ENCODE data around the gene VPS8. TPM values are rescaled to one million over a fixed set of nuclear protein-coding genes. Genes with fewer than 3 reads are reported as not detected.

Gene VPS8
- total RNA-seq, 4 donors from 2014 or later = 23.7 to 61.8 (median 37.1) TPM

DNA sequence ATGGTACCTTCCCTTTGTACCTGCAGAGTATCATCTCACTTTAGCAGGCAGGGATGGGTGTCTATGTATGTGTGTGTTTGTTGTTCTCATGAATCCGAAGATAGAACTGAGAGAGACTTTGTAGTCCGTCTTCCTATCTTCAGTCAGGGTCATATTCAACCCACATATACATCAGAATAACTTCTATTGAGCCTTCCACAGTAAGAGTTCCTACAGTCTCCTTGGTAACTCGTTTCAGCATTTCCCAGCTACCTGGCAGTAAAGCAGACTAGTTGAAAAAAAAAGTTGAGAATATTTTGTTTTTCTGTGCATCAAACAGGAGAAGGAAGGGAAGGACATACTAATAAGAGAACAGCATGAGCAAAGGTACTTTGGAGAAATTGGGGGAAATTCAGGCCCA, 106.8 kb downstream of the VPS8 start:
- intact Hi-C loops (cut with DNase I) = no loop called here
- no peak for TF ChIP-seq POLR2A (IDR thresholded peaks at IDR 0.05)
- TF ChIP-seq, protein P1, sequence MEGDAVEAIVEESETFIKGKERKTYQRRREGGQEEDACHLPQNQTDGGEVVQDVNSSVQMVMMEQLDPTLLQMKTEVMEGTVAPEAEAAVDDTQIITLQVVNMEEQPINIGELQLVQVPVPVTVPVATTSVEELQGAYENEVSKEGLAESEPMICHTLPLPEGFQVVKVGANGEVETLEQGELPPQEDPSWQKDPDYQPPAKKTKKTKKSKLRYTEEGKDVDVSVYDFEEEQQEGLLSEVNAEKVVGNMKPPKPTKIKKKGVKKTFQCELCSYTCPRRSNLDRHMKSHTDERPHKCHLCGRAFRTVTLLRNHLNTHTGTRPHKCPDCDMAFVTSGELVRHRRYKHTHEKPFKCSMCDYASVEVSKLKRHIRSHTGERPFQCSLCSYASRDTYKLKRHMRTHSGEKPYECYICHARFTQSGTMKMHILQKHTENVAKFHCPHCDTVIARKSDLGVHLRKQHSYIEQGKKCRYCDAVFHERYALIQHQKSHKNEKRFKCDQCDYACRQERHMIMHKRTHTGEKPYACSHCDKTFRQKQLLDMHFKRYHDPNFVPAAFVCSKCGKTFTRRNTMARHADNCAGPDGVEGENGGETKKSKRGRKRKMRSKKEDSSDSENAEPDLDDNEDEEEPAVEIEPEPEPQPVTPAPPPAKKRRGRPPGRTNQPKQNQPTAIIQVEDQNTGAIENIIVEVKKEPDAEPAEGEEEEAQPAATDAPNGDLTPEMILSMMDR (IDR thresholded peaks at IDR 0.05) = no peak
- DNase-seq = no peak
- Histone ChIP-seq H3K4me3 (no peak overlapping the region), H3K36me3 (peaks cover 0 to 90% (median 0%) of the 10 kb centered on the region in 3 donors), H3K4me1 (no peaks in the 10 kb centered on the region), H3K27ac (no peak overlapping the region), H3K9me3 (no peaks in the 10 kb centered on the region), H3K27me3 (no peaks in the 10 kb centered on the region)
- WGBS, 2 donors = 84 to 88% methylated on average over 3 of the region's 3 CpGs

DNA sequence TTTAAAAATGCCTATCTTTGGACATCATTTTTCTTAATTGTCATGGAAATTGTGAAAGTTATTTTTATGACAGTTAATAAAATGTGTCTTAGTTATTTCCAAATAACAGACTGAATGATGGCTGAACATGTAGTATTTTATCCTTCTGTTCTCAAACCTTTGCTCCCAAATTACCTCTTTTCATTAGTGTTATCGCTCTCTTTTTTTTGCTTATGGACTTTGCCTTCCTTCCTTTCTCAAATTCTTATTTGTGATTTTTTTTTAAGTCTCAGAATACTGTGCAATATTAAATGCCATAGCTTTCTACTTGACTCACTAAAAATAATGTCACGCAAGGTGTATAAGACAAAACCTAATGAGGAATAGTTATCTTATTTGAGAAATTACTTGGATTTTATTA, 107.7 kb downstream of the VPS8 start:
- 97 to 100% methylated on average over 2 of the region's 2 CpGs for WGBS, 2 donors
- TF ChIP-seq, protein P1 (IDR thresholded peaks at IDR 0.05) = no peak
- no peak for TF ChIP-seq POLR2A (IDR thresholded peaks at IDR 0.05)
- Histone ChIP-seq H3K9me3 (no peaks in the 10 kb centered on the region), H3K4me1 (no peaks in the 10 kb centered on the region), H3K4me3 (no peak overlapping the region), H3K27me3 (no peaks in the 10 kb centered on the region), H3K27ac (no peak overlapping the region), H3K36me3 (peaks cover 0 to 98% (median 0%) of the 10 kb centered on the region in 3 donors)
- no peak for DNase-seq
- intact Hi-C loops (cut with DNase I) = no loop called here

DNA sequence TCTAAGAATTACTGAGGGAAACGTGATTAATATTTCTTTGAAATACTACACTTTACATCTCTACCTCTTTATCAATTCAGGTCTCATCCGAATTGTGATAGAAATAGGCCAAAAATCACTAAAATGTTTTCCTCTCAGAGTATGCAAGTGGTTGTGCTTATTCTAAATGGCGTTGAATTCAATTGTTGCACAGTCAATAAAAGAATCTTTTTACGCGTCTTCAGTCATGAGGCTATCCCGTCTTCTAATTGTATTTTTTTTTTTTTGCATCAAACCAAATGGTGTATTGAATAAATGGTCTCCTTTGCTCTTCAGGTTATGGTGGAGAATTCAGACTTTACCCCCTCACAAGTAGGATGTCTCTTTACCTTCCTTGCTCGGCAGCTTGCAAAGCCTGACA, 112.6 kb downstream of the VPS8 start:
- intact Hi-C loops (cut with DNase I) = no loop called here
- DNase-seq = no peak
- TF ChIP-seq, protein P1 (IDR thresholded peaks at IDR 0.05) = no peak
- TF ChIP-seq POLR2A (IDR thresholded peaks at IDR 0.05) = no peak
- Histone ChIP-seq H3K27me3 (no peaks in the 10 kb centered on the region), H3K4me1 (no peaks in the 10 kb centered on the region), H3K9me3 (no peaks in the 10 kb centered on the region), H3K27ac (no peak overlapping the region), H3K36me3 (peaks cover 0 to 95% (median 0%) of the 10 kb centered on the region in 3 donors), H3K4me3 (no peak overlapping the region)
- WGBS, 2 donors = 95 to 96% methylated on average over 7 of the region's 7 CpGs

DNA sequence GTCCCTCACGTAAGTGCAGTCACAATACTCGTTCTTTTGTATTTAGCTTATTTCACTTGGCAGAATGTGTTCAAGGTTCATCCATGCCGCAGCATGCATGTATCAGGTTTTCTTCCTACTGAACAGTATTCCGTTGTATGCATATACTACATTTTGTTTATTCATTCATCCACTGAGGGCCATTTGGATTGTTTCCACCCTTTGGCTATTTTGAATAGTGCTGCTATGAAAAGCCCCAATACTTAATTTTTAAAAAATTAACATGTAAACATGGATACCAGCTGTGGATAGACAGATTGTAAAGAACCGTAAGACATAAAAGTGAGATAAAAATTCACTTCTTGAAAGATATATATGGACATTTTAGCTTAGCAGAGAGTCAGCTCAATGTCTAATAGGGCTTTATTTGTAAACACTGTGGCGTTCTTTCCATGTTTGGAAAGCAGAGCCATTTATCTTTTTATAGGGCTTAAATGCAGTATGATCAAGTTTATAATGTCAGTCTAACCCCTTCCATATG, 115.9 kb downstream of the VPS8 start:
- intact Hi-C loops (cut with DNase I) = no loop called here
- Histone ChIP-seq H3K27me3 (no peaks in the 10 kb centered on the region), H3K27ac (no peak overlapping the region), H3K9me3 (no peaks in the 10 kb centered on the region), H3K36me3 (peaks cover 0 to 95% (median 0%) of the 10 kb centered on the region in 3 donors), H3K4me1 (no peaks in the 10 kb centered on the region), H3K4me3 (no peak overlapping the region)
- no peak for DNase-seq
- TF ChIP-seq, protein P1 (IDR thresholded peaks at IDR 0.05) = no peak
- TF ChIP-seq POLR2A (IDR thresholded peaks at IDR 0.05) = no peak
- 89 to 94% methylated on average over 6 of the region's 6 CpGs for WGBS, 2 donors

DNA sequence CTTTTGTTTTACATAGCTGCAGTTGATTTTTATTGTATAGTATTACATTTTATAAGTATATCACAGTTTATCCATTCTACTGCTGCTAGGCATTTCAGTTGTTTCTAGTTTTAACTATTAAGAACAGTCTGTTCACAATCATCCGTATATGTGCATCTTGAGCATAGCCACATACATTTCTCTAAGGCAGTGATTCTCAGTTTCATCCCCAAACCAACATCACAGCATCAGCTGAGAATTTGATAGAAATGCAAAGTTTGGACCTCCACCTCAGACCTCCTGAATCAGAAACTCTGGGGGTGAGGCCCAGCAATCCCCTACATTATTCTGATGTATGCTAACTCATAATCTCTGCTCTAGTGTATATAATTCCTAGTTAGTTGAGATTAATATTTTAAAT, 120.8 kb downstream of the VPS8 start:
- no peak overlapping the region for H3K27ac ChIP-seq
- 94 to 95% methylated on average over 1 of the region's 1 CpG for WGBS, 2 donors
- peaks cover 0 to 73% (median 0%) of the 10 kb centered on the region in 3 donors for H3K36me3 ChIP-seq
- no peaks in the 10 kb centered on the region for H3K9me3 ChIP-seq
- DNase-seq = no peak
- intact Hi-C loops (cut with DNase I) = no loop called here
- no peaks in the 10 kb centered on the region for H3K27me3 ChIP-seq
- H3K4me1 ChIP-seq = no peaks in the 10 kb centered on the region
- TF ChIP-seq POLR2A (IDR thresholded peaks at IDR 0.05) = no peak
- TF ChIP-seq, protein P1 (IDR thresholded peaks at IDR 0.05) = no peak
- H3K4me3 ChIP-seq = no peak overlapping the region

Measured in esophagus squamous epithelium (tissue), 5 donors.